ENCODE results near the gene NUP37.

DNA sequence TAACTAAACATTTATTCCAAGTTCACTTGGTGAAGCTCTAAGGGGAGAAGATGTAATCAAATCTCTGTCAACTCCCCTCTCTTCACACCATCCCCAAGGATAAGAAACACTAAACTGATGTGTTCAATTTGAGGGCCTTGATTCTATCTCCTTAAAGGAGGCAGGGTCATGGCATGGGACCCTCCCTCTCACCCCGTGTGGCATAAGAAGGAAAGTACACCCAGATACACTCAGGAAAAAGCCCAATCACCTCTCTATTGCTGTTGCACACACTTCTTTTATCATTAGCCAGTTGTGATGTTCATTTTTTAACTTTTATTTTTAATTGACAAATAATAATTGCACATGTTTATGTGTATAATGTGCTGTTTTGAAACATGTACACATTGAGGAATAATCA lies 93.2 kb downstream of the NUP37 start:
- TF ChIP-seq, protein P1, sequence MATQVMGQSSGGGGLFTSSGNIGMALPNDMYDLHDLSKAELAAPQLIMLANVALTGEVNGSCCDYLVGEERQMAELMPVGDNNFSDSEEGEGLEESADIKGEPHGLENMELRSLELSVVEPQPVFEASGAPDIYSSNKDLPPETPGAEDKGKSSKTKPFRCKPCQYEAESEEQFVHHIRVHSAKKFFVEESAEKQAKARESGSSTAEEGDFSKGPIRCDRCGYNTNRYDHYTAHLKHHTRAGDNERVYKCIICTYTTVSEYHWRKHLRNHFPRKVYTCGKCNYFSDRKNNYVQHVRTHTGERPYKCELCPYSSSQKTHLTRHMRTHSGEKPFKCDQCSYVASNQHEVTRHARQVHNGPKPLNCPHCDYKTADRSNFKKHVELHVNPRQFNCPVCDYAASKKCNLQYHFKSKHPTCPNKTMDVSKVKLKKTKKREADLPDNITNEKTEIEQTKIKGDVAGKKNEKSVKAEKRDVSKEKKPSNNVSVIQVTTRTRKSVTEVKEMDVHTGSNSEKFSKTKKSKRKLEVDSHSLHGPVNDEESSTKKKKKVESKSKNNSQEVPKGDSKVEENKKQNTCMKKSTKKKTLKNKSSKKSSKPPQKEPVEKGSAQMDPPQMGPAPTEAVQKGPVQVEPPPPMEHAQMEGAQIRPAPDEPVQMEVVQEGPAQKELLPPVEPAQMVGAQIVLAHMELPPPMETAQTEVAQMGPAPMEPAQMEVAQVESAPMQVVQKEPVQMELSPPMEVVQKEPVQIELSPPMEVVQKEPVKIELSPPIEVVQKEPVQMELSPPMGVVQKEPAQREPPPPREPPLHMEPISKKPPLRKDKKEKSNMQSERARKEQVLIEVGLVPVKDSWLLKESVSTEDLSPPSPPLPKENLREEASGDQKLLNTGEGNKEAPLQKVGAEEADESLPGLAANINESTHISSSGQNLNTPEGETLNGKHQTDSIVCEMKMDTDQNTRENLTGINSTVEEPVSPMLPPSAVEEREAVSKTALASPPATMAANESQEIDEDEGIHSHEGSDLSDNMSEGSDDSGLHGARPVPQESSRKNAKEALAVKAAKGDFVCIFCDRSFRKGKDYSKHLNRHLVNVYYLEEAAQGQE (tag by site-specific recombination; IDR thresholded peaks at IDR 0.05): no peak
- TF ChIP-seq CTCF (tag by site-specific recombination; IDR thresholded peaks at IDR 0.05) (no peak), ZNF416 (tag by site-specific recombination; IDR thresholded peaks at IDR 0.05) (no peak), ZNF558 (tag by site-specific recombination; IDR thresholded peaks at IDR 0.05) (no peak)
